ENCODE results near the gene ETHE1.

ETHE1 gene

DNA sequence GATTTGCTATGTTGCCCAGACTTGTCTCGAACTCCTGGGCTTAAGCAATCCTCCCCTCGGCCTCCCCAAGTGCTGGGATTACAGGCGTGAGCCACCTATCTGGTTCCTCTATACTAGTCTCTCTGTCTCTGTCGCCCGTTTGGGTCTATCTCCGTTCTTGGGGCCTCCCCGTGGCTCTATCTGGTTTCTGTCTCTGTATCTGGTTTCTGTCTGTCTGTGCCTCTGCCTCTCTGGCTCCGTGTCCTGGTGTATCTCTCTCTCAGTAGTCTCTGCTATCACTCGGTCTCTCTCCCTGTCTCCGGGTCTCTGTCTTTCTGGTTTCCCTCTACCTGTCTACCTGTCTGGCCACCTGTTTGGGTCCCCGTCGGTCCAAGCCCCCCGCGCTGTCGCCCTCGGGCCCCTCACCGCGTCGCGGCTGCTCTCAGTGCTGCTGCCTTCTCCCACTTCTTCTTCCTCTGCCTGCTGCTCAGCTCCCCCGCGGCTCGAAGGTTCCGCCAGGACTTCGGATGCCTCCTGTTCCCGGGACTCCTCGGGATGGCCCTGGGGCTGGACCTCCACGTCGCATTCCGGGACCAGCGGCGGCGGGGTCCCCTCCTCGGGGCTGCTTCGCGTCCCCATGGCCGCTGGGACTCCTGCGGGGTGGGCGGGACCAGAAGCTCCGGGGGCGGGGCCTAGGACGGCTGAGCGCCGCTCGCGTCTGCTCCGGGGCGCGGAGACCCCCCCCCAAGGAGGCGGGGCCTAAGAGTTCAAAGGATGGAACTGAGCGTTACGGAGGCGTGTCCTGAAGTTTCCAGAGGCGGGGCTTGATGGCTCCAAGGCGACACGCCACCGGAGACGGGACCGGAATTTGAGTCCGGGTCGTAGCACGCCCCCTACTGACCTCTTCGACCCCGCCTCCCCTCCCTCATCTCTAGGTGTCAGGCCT is 23.2 kb downstream of the ETHE1 start:
- no peaks in the 10 kb centered on the region for H3K79me2 ChIP-seq (ENCODE audit: insufficient read depth, low read length)
- H3K4me3 ChIP-seq (ENCODE audit: insufficient read depth, low read length, poor library complexity, severe bottlenecking): peak overlapping the region; percentile 66
- no peaks in the 10 kb centered on the region for H3K9me2 ChIP-seq (replicated peaks; ENCODE audit: insufficient read depth, low read length)
- H3K4me2 ChIP-seq (ENCODE audit: low read depth, low read length, poor library complexity, severe bottlenecking): peak overlapping the region; percentile 97
- H3K36me3 ChIP-seq (ENCODE audit: low read length): no peaks in the 10 kb centered on the region
- no peaks in the 10 kb centered on the region for H4K20me1 ChIP-seq (ENCODE audit: low read depth, low read length)
- H3K27me3 ChIP-seq (ENCODE audit: low read length): no peaks in the 10 kb centered on the region
- H3K27ac ChIP-seq (ENCODE audit: low read depth, low read length): no peak overlapping the region; the same call in 1 of the 2 replicates
- no peaks in the 10 kb centered on the region for H3K9me3 ChIP-seq (ENCODE audit: insufficient read depth, low read length)
- H3K9ac ChIP-seq (ENCODE audit: low read length): peak overlapping the region; percentile 62
- peak overlapping the region; percentile 99 for H2AFZ ChIP-seq (ENCODE audit: low read depth, low read length, severe bottlenecking)
- TF ChIP-seq EZH2phosphoT487 (conservative IDR thresholded peaks at IDR 0.05; ENCODE audit: low read length): no peak
- TF ChIP-seq, protein P1, sequence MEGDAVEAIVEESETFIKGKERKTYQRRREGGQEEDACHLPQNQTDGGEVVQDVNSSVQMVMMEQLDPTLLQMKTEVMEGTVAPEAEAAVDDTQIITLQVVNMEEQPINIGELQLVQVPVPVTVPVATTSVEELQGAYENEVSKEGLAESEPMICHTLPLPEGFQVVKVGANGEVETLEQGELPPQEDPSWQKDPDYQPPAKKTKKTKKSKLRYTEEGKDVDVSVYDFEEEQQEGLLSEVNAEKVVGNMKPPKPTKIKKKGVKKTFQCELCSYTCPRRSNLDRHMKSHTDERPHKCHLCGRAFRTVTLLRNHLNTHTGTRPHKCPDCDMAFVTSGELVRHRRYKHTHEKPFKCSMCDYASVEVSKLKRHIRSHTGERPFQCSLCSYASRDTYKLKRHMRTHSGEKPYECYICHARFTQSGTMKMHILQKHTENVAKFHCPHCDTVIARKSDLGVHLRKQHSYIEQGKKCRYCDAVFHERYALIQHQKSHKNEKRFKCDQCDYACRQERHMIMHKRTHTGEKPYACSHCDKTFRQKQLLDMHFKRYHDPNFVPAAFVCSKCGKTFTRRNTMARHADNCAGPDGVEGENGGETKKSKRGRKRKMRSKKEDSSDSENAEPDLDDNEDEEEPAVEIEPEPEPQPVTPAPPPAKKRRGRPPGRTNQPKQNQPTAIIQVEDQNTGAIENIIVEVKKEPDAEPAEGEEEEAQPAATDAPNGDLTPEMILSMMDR (IDR thresholded peaks at IDR 0.05; ENCODE audit: insufficient read depth, low read length, poor library complexity, severe bottlenecking): no peak
- 0 out of 2 replicates have a peak, but pooled peaks cover 4% of the 10 kb centered on the region for H3F3A ChIP-seq (ENCODE audit: insufficient read depth)

DNA sequence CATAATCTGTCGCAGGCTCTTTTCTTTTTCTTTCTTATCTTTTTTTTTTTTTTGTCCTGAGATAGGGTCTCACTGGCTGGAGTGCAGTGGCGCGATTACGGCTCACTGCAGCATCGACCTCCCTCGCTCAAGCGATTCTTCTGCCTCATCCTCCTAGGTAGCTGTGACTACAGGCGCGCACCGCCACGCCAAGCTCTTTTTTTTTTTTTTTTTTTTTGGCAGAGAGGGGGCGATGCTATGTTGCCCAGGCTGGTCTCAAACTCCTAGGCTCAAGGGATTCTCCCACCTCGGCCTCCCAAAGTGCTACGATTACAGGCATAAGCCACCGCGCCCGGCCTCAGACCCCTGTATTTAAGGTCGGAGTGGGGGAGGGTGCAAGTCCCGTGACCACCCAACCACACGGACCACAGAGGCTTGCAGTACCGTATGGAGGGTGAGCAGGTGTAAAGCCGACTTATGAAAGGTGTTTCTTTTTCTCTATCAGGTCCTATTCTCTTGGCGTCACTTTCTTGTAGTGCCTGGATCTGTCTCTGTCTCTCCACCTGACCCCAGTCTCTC is 24.5 kb downstream of the ETHE1 start:
- no peak overlapping the region for H3K9ac ChIP-seq (ENCODE audit: low read length)
- TF ChIP-seq, protein P1 (IDR thresholded peaks at IDR 0.05; ENCODE audit: insufficient read depth, low read length, poor library complexity, severe bottlenecking): no peak
- no peak for TF ChIP-seq EZH2phosphoT487 (conservative IDR thresholded peaks at IDR 0.05; ENCODE audit: low read length)
- 0 out of 2 replicates have a peak, but pooled peaks cover 4% of the 10 kb centered on the region for H3F3A ChIP-seq (ENCODE audit: insufficient read depth)
- no peaks in the 10 kb centered on the region for H3K36me3 ChIP-seq (ENCODE audit: low read length)
- no peaks in the 10 kb centered on the region for H3K27me3 ChIP-seq (ENCODE audit: low read length)
- no peaks in the 10 kb centered on the region for H4K20me1 ChIP-seq (ENCODE audit: low read depth, low read length)
- H3K9me3 ChIP-seq (ENCODE audit: insufficient read depth, low read length): no peaks in the 10 kb centered on the region
- no peak overlapping the region for H3K27ac ChIP-seq (ENCODE audit: low read depth, low read length)
- H3K4me3 ChIP-seq (ENCODE audit: insufficient read depth, low read length, poor library complexity, severe bottlenecking): no peak overlapping the region
- H3K9me2 ChIP-seq (replicated peaks; ENCODE audit: insufficient read depth, low read length): no peaks in the 10 kb centered on the region
- no peak overlapping the region for H3K4me2 ChIP-seq (ENCODE audit: low read depth, low read length, poor library complexity, severe bottlenecking)
- H2AFZ ChIP-seq (ENCODE audit: low read depth, low read length, severe bottlenecking): no peak overlapping the region
- no peaks in the 10 kb centered on the region for H3K79me2 ChIP-seq (ENCODE audit: insufficient read depth, low read length)

DNA sequence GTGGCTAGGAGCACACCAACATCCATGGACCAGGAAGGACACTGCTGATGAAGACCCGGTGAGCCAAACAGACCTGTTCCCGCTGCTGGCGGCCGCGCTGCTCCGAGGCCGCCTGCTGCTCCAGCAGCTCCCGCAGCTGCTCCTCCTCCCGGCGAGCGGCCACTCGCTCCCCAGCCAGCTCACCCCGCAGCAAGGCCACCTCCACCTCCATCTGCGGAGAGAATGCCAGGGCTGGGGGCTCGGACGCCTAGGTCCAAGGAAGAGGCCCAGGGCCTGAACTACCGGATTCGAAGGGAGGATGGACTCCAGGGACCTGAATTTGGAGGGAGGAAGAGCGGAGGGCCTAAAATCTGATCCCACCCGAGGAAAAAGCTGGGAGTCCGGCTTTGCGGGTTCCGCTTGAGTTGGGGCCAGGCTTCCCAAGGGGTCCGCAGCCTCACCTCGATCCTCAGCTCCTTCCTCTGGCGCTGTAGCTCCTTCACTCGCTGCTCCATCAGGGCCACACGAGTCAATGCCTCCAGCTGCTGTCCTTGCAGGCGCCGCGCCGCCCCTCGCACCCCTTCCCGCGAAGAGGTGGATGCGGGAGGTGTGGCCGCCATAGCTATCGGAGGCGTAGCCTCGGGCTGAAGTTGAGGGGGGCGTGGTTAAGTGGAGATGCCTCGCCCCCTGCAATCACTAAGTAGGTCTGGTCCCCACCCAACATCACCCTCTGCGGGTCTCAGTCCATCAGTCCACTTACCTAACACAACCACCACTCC is 25.2 kb downstream of the ETHE1 start:
- H3F3A ChIP-seq (ENCODE audit: insufficient read depth): 0 out of 2 replicates have a peak, but pooled peaks cover 4% of the 10 kb centered on the region
- H3K27me3 ChIP-seq (ENCODE audit: low read length): no peaks in the 10 kb centered on the region
- H3K36me3 ChIP-seq (ENCODE audit: low read length): no peaks in the 10 kb centered on the region
- no peak overlapping the region for H3K27ac ChIP-seq (ENCODE audit: low read depth, low read length)
- H2AFZ ChIP-seq (ENCODE audit: low read depth, low read length, severe bottlenecking): no peak overlapping the region
- no peaks in the 10 kb centered on the region for H4K20me1 ChIP-seq (ENCODE audit: low read depth, low read length)
- H3K9me2 ChIP-seq (replicated peaks; ENCODE audit: insufficient read depth, low read length): no peaks in the 10 kb centered on the region
- TF ChIP-seq, protein P1 (IDR thresholded peaks at IDR 0.05; ENCODE audit: insufficient read depth, low read length, poor library complexity, severe bottlenecking): no peak
- no peak for TF ChIP-seq EZH2phosphoT487 (conservative IDR thresholded peaks at IDR 0.05; ENCODE audit: low read length)
- no peaks in the 10 kb centered on the region for H3K79me2 ChIP-seq (ENCODE audit: insufficient read depth, low read length)
- H3K9ac ChIP-seq (ENCODE audit: low read length): no peak overlapping the region
- H3K4me2 ChIP-seq (ENCODE audit: low read depth, low read length, poor library complexity, severe bottlenecking): no peak overlapping the region
- H3K4me3 ChIP-seq (ENCODE audit: insufficient read depth, low read length, poor library complexity, severe bottlenecking): no peak overlapping the region
- H3K9me3 ChIP-seq (ENCODE audit: insufficient read depth, low read length): no peaks in the 10 kb centered on the region

Data from SU-DHL-6 (cell line).